Measurements from ENCODE around the gene SYTL3. TPM values are rescaled to one million over a fixed set of nuclear protein-coding genes. Genes with fewer than 3 reads are reported as not detected.

SYTL3 gene
- polyA plus RNA-seq, 1 of the 3 experiments (the other 2 are of a cell fraction), result 2.3 TPM

DNA sequence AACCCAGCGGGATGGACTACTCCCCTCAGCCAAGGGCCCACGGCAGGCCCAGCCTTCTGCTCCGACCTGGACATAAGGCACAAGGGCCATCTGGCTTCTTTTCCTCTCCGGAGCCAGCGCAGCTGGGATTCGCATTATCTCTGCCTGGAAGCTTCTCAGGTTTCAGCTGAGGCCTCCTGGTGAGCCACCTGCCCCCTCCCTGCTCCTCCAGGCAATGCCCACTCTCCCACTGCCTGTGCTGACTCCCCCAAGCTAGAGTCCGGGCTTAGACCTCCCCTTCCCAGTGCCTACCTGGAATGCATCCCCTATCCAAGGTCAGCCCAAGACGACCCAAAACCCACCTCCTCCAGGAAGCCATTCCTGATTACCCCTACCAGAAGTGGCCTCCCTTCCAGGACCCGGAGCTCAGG, 108.6 kb downstream of the SYTL3 start (continued):
- TF ChIP-seq EP300 (IDR thresholded peaks at IDR 0.05; ENCODE audit: borderline replicate concordance in 1 of 2, low read depth in 1 of 2, low read length in 1 of 2), result peak in 1 of 2 experiments; percentile 67; a peak in 1 of 4 replicates
- TF ChIP-seq, protein P1, sequence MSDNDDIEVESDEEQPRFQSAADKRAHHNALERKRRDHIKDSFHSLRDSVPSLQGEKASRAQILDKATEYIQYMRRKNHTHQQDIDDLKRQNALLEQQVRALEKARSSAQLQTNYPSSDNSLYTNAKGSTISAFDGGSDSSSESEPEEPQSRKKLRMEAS (IDR thresholded peaks at IDR 0.05; ENCODE audit: low read depth), result no peak

DNA sequence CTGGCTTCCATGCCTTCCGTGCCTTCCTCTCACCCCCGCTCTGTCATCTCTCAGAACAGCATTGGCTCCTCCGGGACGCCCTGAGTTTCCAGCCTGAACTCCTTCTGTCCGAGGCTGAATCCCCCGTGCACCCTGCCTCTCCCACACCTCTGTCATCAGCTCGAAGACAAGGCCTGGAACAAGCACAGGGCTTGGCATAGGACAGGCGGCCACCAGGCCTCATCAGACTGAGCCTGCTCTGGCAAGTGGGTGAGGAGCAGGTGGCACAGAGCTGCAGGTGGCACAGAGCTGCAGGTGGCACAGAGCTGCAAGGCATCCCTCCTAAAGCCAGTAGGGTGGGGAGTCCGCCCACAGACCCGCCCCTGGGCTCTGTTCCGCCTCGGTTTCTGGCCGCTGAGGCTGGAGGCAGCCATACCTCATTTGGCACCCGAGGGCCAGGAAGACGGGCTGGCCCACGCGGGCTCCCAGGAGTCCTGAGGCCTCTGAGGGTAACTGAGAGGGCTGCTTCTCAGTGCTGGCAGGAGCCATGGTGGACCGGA, 109.2 kb downstream of the SYTL3 start:
- H2AFZ ChIP-seq (ENCODE audit: low read depth), result no peak overlapping the region

More for the DNA sequence above, 109.2 kb downstream of the SYTL3 start:
- H3K36me3 ChIP-seq (replicated peaks in 1 of 2; ENCODE audit: control insufficient read depth in 1 of 2, insufficient read depth in 2 of 2, low read length in 1 of 2), result no peaks in the 10 kb centered on the region
- no peak for DNase-seq
- ChIA-PET POLR2A (no interaction called here), CTCF (interaction anchor here (0.8 to 2.6 kb wide), 4 partner anchors 11 to 68 kb away, joined by 3 to 8 read pairs (median 4); no protein-coding TSS in a partner anchor)
- no peaks in the 10 kb centered on the region for H3K27me3 ChIP-seq (ENCODE audit: insufficient read depth)
- no peak overlapping the region for H3K4me2 ChIP-seq
- H3K4me1 ChIP-seq (ENCODE audit: control insufficient read depth in 1 of 2, insufficient read depth in 2 of 2, low read depth in 1 of 2, low read length in 1 of 2), result peaks cover 0 to 59% of the 10 kb centered on the region in 2 experiments; a peak in 1 of 4 replicates
- H3K79me2 ChIP-seq (ENCODE audit: insufficient read depth), result no peaks in the 10 kb centered on the region
- peak overlapping the region in 1 of 2 experiments; percentile 39; a peak in 2 of 4 replicates for H3K27ac ChIP-seq (ENCODE audit: low read depth in 2 of 2, low read length in 1 of 2)
- TF ChIP-seq, protein P2, sequence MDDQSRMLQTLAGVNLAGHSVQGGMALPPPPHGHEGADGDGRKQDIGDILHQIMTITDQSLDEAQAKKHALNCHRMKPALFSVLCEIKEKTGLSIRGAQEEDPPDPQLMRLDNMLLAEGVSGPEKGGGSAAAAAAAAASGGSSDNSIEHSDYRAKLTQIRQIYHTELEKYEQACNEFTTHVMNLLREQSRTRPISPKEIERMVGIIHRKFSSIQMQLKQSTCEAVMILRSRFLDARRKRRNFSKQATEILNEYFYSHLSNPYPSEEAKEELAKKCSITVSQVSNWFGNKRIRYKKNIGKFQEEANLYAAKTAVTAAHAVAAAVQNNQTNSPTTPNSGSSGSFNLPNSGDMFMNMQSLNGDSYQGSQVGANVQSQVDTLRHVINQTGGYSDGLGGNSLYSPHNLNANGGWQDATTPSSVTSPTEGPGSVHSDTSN (IDR thresholded peaks at IDR 0.05), result no peak
- TF ChIP-seq, protein P3, sequence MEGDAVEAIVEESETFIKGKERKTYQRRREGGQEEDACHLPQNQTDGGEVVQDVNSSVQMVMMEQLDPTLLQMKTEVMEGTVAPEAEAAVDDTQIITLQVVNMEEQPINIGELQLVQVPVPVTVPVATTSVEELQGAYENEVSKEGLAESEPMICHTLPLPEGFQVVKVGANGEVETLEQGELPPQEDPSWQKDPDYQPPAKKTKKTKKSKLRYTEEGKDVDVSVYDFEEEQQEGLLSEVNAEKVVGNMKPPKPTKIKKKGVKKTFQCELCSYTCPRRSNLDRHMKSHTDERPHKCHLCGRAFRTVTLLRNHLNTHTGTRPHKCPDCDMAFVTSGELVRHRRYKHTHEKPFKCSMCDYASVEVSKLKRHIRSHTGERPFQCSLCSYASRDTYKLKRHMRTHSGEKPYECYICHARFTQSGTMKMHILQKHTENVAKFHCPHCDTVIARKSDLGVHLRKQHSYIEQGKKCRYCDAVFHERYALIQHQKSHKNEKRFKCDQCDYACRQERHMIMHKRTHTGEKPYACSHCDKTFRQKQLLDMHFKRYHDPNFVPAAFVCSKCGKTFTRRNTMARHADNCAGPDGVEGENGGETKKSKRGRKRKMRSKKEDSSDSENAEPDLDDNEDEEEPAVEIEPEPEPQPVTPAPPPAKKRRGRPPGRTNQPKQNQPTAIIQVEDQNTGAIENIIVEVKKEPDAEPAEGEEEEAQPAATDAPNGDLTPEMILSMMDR (IDR thresholded peaks at IDR 0.05), result no peak
- TF ChIP-seq JUND (IDR thresholded peaks at IDR 0.05), result no peak
- TF ChIP-seq, protein P4, sequence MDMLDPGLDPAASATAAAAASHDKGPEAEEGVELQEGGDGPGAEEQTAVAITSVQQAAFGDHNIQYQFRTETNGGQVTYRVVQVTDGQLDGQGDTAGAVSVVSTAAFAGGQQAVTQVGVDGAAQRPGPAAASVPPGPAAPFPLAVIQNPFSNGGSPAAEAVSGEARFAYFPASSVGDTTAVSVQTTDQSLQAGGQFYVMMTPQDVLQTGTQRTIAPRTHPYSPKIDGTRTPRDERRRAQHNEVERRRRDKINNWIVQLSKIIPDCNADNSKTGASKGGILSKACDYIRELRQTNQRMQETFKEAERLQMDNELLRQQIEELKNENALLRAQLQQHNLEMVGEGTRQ (IDR thresholded peaks at IDR 0.05; ENCODE audit: borderline replicate concordance, low read depth, low read length), result no peak
- TF ChIP-seq, protein P5, sequence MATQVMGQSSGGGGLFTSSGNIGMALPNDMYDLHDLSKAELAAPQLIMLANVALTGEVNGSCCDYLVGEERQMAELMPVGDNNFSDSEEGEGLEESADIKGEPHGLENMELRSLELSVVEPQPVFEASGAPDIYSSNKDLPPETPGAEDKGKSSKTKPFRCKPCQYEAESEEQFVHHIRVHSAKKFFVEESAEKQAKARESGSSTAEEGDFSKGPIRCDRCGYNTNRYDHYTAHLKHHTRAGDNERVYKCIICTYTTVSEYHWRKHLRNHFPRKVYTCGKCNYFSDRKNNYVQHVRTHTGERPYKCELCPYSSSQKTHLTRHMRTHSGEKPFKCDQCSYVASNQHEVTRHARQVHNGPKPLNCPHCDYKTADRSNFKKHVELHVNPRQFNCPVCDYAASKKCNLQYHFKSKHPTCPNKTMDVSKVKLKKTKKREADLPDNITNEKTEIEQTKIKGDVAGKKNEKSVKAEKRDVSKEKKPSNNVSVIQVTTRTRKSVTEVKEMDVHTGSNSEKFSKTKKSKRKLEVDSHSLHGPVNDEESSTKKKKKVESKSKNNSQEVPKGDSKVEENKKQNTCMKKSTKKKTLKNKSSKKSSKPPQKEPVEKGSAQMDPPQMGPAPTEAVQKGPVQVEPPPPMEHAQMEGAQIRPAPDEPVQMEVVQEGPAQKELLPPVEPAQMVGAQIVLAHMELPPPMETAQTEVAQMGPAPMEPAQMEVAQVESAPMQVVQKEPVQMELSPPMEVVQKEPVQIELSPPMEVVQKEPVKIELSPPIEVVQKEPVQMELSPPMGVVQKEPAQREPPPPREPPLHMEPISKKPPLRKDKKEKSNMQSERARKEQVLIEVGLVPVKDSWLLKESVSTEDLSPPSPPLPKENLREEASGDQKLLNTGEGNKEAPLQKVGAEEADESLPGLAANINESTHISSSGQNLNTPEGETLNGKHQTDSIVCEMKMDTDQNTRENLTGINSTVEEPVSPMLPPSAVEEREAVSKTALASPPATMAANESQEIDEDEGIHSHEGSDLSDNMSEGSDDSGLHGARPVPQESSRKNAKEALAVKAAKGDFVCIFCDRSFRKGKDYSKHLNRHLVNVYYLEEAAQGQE (IDR thresholded peaks at IDR 0.05; ENCODE audit: low read depth, low read length), result no peak
- no peak; the same call in 1 of the 2 replicates for TF ChIP-seq MXI1 (IDR thresholded peaks at IDR 0.05; ENCODE audit: low read depth, low read length)
- no peak for TF ChIP-seq POLR2AphosphoS5 (IDR thresholded peaks at IDR 0.05; ENCODE audit: low read depth, low read length)
- no peak for TF ChIP-seq FOXJ3 (CRISPR knock-in tag; IDR thresholded peaks at IDR 0.05)
- no peak for TF ChIP-seq SMC3 (IDR thresholded peaks at IDR 0.05; ENCODE audit: low read depth, low read length)
- TF ChIP-seq, protein P1 (IDR thresholded peaks at IDR 0.05; ENCODE audit: low read depth), result no peak
- TF ChIP-seq FOXM1 (IDR thresholded peaks at IDR 0.05; ENCODE audit: low read depth), result no peak
- no peak for TF ChIP-seq TEAD4 (IDR thresholded peaks at IDR 0.05; ENCODE audit: borderline replicate concordance, insufficient read depth)
- no peak for TF ChIP-seq FOSL2 (IDR thresholded peaks at IDR 0.05; ENCODE audit: borderline replicate concordance, low read depth)
- TF ChIP-seq SIN3A (IDR thresholded peaks at IDR 0.05; ENCODE audit: borderline replicate concordance, low read depth, low read length), result no peak
- no peak for TF ChIP-seq RAD21 (IDR thresholded peaks at IDR 0.05; ENCODE audit: low read length)
- no peak for TF ChIP-seq GABPA (IDR thresholded peaks at IDR 0.05; ENCODE audit: low read depth)
- no peak for TF ChIP-seq YY1 (IDR thresholded peaks at IDR 0.05; ENCODE audit: low read depth)
- TF ChIP-seq, protein P6, sequence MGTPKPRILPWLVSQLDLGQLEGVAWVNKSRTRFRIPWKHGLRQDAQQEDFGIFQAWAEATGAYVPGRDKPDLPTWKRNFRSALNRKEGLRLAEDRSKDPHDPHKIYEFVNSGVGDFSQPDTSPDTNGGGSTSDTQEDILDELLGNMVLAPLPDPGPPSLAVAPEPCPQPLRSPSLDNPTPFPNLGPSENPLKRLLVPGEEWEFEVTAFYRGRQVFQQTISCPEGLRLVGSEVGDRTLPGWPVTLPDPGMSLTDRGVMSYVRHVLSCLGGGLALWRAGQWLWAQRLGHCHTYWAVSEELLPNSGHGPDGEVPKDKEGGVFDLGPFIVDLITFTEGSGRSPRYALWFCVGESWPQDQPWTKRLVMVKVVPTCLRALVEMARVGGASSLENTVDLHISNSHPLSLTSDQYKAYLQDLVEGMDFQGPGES (IDR thresholded peaks at IDR 0.05; ENCODE audit: low read depth, low read length), result no peak
- no peak for TF ChIP-seq ELF1 (IDR thresholded peaks at IDR 0.05)
- no peak for TF ChIP-seq EP300 (IDR thresholded peaks at IDR 0.05; ENCODE audit: borderline replicate concordance in 1 of 2, low read depth in 1 of 2, low read length in 1 of 2)
- no peaks in the 10 kb centered on the region for H3K9me3 ChIP-seq
- H3K4me3 ChIP-seq (ENCODE audit: low read depth in 2 of 2, low read length in 1 of 2), result no peak overlapping the region
- 82% methylated on average over 14 of the region's 18 CpGs for WGBS (ENCODE audit: low lambda C conversion rate)
- no peaks in the 10 kb centered on the region for H4K20me1 ChIP-seq (ENCODE audit: insufficient read depth)
- H3K9ac ChIP-seq, result no peak overlapping the region
- no peaks in the 10 kb centered on the region for H3F3A ChIP-seq (replicated peaks; ENCODE audit: insufficient read depth)
- H3K9me2 ChIP-seq, result no peaks in the 10 kb centered on the region
